Measurements from ENCODE around the gene MAP3K3.

GRCh38 chr17:63698886-63699637 is 76.8 kb downstream of the MAP3K3 start:
- TF ChIP-seq GATA2 (IDR thresholded peaks at IDR 0.05; ENCODE audit: low read depth, low read length) (no peak), GATA3 (IDR thresholded peaks at IDR 0.05; ENCODE audit: low read depth, low read length) (no peak)

Data from SH-SY5Y (cell line).